Measurements from ENCODE around the gene CCDC85B.
A peak's percentile ranks its signal among the peaks of the same experiment; 100 is the strongest.

CCDC85B gene

DNA sequence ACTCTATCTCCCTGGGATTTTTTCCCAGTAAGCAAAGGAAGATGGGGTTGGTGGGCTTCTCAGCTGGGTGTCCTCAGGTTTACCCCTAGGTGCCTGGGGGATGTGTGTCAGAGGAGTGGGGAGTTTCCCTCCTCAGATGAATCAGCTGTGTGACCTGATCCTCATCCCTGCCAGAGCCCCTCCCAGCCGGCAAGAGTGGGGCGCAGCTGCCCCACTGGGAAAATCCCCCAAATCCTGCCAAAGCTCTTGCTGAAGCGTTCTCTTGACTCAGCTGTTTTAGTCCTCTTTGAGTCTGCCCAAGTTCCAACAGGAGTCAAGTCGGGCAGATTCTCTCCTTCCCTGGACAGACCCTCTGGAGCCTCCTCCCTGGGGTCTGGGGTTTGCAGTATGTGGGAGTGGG lies 22.4 kb downstream of the CCDC85B start:
- no peak for DNase-seq

- DNase-seq = no peak
Observed at GRCh38 chr11:65915101-65915820, 24.8 kb downstream of the CCDC85B start.

DNA sequence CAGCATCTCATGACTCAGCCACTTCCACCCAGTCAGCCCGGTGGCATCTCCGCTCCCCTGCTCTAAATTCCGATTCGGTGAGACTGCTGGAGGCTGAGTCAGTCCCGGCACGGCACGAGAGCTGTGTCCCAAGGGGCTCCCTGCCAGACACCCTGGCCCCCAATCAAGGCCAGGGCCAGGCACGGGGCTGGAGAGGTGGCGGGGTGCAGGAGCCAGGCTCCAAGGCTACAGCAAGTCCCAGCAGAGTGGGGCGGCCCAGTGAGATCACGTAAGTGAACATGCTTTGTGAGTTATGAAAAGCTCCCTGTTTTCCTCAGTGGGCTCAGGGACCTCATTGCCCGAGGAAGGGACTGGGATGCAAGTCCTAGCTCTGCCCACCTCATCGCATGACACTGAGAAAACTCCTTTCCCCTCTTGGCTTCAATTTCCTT lies 25.4 kb downstream of the CCDC85B start:
- DNase-seq = no peak

GRCh38 chr11:65916391-65916790 lies 25.9 kb downstream of the CCDC85B start:
- no peak for DNase-seq

DNA sequence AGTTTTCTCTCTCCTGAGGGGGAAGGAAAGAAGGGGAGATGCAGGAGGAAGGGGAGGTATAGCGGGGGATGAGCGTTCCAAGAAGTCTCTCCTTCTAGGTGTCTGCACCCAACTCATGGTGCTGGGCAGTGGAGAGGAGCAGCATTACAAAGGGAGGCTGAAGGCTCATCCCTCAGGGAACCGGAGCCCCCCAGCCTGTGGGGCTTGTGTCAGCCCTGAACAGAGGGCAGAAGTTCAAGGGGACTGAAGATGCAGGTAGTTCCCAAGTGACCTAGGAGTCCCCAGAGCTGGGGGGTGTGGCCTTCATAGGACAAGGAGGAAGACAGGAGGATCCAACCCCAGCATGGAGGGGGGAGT lies 26.6 kb downstream of the CCDC85B start:
- no peak for DNase-seq

DNA sequence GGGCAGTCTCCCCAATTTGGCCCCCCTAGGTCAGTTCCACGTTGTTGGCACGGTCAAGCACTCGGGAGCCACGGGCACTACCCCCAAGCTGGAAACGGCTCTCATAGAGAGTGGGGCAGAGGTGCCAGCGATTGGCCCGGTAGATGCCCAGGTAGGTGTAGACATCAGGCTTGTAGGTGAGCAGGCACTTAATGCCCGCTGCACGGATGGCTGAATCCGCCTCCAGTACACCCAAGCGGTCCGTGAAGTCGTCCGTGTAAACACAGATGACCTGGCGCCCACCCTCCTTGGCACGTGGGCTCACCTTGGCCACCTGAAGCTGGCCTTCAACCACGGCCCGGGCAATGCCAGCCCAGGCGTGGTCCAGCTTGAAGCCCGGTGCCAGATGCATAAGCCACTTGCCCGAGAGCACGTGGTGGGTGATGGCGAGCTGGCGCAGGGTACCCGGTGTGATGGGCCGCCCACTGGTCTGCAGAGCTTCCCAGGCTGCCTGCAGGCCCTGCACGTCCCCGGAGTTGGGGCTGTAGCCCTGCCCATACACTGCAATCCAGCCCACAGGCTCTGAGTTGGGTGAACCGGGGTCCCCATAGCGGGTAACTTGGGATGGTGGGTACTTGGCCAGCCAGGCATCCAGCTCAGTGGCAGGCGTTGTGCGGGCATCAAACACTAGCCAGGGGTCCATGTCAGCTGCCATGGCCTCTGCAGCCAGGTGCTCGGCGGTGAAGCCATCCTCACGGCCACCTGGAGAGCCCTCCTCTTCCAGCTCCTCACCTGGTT lies 27.1 kb downstream of the CCDC85B start:
- DNase-seq = no peak

GRCh38 chr11:65918211-65919140 lies 28.0 kb downstream of the CCDC85B start, which contains the start of gene C11orf68:
TSS of gene C11orf68 (minus strand) at chr11:65919062. CDS start at chr11:65919031, 31 bp downstream.
- DNase-seq = peak; percentile 63

DNA sequence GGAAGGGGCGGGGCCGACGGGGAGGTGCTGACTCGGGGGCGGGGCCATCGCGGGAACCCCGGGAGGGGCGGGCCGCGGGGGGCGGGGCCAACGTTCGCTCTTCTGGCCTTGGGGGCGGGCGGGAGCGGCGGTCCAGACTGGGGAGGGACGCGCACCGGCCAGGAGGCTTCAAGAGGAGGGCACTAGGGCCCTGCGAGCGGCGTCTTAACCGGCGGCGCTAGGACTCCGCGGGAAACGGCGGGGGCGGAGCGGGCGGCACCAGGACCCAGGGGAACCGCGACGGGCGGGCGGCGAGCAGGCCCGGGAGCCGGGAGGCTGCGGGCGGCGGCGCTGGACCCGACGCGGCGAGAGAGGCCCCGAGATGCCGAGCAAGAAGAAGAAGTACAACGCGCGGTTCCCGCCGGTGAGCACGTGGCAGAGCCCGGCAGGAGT lies 28.7 kb downstream of the CCDC85B start, which contains the start of gene DRAP1:
TSS of gene DRAP1 (plus strand) at position 286 of the 432 bp plus-strand sequence. CDS start at position 362, 76 bp downstream.
- DNase-seq = peak; percentile 99

- peak; percentile 58 for DNase-seq
Observed at GRCh38 chr11:65919573-65920371, 29.3 kb downstream of the CCDC85B start.

GRCh38 chr11:65920372-65920802 lies 29.9 kb downstream of the CCDC85B start:
- DNase-seq = no peak

DNA sequence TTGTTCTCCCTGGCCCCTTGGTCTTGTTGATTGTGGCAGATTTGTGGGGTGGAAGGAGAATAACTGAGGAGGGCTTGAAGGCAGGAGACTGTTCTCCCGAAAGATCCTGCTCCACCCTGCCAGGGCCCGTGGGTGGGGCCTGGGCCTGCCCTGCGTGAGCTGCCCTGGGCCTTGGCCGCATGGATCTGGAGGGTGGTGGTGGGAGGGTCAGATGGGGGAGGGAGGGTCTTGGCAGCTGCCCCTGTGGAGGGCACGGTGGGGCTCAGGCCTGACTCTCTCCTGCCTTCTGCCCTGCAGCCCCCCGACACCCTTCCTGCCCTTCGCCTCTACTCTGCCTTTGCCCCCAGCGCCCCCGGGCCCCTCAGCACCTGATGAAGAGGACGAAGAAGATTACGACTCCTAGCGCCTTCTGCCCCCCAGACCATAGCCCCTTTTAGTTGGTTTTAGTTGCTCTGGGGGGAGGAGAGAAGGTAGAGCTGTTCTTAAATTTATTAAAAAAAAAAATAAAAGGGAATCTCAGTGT lies 30.6 kb downstream of the CCDC85B start:
- DNase-seq = no peak

DNA sequence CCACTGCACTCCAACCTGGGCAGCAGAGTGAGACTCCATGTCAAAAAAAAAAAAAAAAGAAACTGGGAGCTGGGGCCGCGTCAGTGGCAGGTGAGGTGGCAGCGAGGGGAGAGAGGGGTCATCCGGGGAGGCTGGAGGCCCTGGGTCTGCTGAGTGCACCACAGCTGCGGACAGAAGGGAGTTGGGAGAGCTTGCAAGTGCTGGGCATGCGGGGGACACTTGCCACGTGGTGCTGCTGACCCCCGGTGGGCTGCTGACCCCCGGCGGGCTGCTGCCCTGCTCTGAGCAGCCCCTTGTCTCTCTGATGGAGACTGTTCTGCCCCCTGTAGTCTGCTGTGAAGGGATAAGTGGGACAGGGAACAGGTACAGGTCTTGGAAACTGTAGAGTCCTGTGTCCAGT lies 31.4 kb downstream of the CCDC85B start:
- no peak for DNase-seq

DNA sequence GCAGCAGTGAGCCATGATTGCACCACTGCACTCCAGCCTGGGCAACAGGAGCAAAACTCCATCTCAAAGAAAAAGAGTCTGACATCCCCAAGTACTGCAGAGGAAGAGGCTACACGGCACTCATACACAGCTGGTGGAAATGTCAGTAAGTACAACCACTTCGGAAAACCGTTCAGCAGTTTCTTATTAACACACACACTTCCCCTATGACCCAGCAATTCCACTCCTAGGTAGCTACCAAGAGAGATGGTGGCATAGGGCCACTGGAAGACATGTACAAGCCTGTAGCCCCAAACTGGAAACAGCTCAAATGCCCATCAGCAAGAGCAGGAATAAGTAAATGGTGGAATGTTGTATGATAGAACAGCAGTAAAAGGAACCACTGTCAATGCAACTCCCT lies 32.1 kb downstream of the CCDC85B start:
- no peak for DNase-seq

DNA sequence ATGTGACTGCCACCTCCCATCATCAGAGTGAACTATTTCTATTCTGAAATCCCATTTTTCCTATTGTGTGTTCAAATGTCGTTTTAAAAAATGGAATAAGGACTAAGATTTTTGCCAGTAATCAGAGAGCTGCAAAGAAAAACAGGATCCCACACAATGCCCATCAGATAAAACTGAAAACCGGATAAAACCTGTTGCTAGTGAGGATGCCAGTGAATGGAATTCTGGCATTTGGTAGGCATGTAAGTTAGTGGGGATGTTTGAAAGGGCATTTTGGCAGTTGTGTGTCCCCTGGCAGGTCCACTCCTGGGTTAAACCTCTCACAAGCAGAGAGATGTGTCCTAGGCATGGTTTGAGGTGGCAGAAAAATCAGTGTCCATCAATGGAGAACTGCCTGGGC lies 34.9 kb downstream of the CCDC85B start:
- no peak for DNase-seq

- peak; percentile 96 for DNase-seq
Observed at GRCh38 chr11:65927904-65928397, 37.5 kb downstream of the CCDC85B start.

DNA sequence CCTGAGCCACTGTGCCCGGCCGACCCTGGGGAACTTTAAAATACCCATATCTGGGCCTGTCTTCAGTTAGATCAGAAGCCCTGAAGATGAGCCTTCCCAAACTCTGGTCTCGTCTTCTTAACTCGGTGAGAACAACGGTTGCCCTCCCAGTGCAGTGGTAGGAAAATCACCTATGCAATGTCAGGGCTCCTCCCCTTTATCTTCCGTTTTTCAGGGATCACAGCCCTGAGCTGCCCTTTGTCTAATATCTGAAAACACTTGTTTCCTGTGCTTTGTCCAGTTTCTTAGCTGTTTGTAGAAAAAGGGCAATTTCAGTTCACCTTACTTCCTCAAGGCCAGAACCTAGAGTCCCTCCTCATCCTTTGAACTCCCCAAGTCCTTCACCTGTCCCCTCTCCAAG lies 38.2 kb downstream of the CCDC85B start:
- peak; percentile 78 for DNase-seq

GRCh38 chr11:65931773-65932557 lies 41.5 kb downstream of the CCDC85B start:
- DNase-seq = no peak

DNA sequence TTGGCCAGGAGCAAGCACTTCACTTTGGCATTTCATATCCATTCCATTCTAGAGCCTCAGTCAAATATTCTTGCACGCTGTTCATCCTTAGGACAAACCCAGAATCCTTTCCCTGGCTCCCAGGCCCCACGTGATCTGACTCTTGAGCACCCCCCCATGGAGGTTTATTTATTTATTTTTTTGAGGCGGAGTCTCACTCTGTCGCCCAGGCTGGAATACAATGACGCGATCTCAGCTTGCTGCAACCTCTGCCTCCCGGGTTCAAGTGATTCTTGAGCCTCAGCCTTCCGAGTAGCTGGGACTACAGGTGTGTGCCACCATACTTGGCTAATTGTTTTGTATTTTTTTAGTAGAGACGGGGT lies 42.1 kb downstream of the CCDC85B start:
- peak; percentile 51 for DNase-seq

DNA sequence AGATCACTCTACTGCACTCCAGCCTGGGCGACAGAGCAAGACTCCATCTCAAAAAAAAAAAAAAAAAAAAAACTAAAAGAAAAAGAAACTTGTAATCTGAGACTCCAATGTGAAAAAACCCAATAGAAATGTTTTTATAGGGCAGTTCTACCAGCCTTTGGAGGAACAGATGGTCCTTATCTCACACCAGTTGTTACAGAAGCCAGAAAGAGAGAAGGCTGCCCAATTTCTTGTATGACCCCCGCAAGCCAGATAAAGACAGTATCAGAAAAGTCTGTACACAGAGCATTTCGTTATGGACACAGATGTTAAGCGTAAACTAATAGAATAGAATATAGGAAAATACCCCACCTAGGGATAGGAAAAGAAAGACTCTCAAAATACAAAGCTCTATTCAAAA lies 43.5 kb downstream of the CCDC85B start:
- DNase-seq = peak; percentile 95

GRCh38 chr11:65937766-65938165 lies 47.3 kb downstream of the CCDC85B start:
- no peak for DNase-seq
